Stimulated activated CD4-positive, alpha-beta T cell treated with anti-CD3 and anti-CD28 coated beads, Interleukin-12 subunit alpha, Interleukin-12 subunit beta, amount 100 ng/mL, for 24 hours (primary cell): ENCODE data around the gene EXOC4.
"Not testable (repeated sequence)": the region's sequence is repeated elsewhere in the genome, so short reads cannot be mapped to it uniquely, and the experiment has no call there.

Experiments used
- DNase-seq, 2 experiments: peaks; one replicate each; pipeline ENCODE4 v3.0.0-alpha.2; 2020; ENCODE audit warnings: low read depth in 2 of 2

The EXOC4 gene

DNA sequence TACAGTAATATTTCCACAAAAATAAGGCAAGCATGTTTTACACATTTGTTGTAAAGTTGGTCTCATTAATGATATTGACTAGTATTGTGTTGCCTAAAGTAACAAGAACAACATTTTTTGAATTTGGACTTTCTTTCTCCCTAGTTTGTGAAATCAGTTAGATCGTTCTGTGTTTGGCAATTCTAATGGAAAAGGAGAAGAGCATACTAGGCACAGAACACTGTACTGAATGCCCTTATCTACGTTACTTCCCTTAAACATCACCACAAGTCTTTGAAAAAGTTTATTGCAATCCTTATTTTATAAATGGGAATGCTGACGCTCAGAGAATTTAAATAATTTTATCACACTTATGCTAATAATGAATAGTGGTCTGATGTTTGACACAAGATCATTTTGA is 372.2 kb downstream of the EXOC4 start:
- no peak for DNase-seq

DNA sequence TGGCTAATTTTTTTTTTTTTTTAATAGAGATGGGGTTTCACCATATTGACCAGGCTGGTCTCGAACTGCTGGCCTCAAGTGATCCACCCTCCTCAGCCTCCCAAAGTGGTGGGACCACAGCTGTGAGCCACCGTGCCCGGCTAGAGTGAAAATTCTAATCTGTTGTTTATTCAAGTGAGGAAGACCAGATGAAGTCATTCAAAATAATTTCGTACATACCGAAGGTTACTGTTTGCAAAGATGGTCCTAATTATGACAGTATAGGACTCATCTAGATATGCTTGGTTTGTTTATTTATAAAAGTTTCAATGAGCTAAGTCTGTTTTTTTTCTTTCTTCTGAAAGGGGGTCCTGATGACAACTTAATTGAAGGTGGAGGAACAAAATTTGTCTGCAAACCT is 376.8 kb downstream of the EXOC4 start:
- DNase-seq, result no peak

DNA sequence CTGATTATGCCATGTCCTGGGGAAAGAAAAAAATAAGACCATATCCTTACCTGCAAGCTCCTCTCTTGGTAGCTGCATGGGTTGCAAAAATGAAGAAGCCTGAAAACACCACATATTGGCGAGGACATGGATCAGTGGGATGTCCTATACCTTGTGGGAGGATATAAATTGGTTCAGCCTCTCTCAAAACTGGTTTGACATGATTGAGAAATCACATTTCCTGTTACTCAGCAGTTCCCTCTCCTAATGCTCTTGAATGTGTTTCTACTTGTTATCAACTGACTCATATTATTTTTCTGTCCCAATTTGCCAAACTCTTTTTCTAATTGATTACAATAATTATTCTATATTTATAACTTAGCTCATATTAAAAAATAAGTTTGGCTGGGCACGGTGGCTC is 380.2 kb downstream of the EXOC4 start:
- no peak for DNase-seq

DNA sequence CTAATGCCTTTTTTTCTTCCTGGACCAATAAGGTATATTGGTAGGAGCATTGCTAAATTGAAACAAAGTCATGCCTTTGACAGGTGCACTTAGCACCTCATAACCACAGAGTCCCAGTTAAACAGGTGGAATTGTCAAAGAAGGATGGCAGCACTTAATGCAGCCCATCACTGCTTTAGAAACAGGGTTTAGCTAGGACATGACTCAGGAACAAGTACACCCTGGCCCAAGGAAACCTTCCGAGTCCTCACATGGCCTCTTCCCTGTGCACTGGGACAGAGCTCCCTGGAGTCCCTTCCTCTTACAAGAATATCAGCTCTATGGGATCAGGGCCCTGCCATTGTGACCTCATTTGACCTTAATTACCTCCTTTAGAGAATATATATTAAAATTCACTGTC is 382.7 kb downstream of the EXOC4 start:
- DNase-seq, result no peak

DNA sequence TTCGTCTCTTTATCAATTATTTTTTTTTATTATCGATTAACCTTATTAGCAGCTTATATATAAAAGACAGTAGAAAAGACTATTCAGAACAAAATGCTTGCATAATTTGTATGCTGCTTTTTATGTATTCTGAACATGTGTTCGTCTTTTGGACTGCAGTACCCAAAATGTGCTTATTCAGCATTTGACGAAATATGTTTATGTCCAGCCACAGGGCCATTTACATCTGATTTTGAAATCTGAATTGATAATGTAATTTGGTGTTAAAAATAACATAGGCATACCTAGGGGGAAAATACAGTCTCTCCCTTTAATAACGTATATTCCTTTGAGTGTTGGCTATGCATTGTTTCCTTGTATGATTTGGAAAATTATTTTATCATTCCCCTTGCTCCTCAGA is 386.0 kb downstream of the EXOC4 start:
- no peak for DNase-seq

DNA sequence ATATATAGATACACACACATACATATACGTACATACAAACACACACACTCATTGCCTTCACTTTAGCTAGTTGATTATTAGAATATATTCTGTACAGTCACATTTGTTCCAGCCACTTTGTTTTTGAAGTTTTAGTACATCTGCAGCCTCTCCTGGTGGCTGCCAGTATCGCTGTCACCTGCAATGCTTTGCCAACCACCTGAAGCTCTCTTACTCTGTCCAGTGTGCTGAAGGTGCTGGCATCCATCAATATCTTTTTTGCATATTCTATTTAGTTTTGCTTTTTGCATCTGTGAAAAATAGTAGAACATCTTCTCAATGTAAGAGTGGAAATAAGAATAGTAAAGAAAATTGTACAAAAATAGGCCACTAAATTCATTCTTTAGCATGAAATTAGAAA is 388.6 kb downstream of the EXOC4 start:
- DNase-seq, result no peak

DNA sequence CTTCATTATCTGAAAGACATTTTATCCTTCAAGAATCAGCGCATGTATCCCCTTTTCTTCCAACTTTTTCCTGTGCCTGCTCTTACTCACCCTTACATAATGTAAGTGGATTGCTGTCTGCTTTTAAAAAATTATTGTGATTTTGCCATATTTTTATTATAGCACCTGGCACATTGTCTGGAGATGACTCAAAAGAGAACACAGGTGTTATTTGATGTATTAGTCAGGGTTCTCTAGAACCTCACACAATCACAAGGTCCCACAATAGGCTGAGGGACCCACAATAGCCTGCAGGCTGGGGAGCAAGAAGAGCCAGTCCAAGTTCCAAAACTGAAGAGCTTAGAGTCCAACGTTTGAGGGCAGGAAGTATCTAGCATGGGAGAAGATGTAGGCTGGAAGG is 390.0 kb downstream of the EXOC4 start:
- no peak for DNase-seq

DNA sequence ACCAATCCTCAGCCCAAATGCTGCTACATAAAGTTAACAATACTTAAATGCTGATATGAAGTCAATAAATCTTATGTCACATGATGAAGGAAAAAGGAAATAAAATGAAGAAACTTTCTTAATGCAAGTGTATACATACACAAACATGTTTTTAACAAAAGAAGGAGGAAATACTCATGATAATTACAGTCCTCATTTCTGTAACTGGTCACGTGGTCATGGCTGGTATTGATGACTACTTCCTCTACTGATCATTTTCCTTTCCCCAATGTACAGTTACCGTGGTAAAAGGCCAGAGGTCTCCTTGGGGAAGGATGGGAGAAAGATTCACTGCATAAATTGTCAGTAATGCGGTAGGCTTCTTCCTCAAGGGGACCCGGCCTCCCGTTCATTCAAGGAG is 390.8 kb downstream of the EXOC4 start:
- not testable (repeated sequence) for DNase-seq

DNA sequence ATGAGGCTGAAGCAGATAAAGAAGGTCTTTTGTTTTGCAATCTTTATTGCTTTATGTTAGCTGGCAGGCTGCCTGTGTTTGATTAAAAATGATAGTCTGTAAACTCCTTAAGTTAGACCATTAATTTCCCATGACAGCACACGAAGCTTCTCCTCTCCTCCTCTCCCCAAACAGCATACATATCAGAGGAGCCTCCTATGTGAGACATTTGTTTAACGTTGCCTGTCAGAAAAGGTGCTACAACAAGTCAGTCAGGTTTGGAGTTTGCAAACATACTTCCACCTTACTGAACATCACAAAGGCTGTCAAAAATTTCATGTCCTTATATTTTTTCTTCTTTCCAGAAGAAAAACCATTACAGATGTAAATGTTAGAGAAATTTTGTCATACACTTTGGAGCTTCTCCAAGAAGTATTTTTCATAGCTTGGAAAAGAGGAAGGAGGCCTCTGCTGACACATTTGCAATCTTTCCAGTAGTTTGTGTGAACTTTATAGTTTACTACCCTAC is 393.1 kb downstream of the EXOC4 start:
- no peak for DNase-seq

DNA sequence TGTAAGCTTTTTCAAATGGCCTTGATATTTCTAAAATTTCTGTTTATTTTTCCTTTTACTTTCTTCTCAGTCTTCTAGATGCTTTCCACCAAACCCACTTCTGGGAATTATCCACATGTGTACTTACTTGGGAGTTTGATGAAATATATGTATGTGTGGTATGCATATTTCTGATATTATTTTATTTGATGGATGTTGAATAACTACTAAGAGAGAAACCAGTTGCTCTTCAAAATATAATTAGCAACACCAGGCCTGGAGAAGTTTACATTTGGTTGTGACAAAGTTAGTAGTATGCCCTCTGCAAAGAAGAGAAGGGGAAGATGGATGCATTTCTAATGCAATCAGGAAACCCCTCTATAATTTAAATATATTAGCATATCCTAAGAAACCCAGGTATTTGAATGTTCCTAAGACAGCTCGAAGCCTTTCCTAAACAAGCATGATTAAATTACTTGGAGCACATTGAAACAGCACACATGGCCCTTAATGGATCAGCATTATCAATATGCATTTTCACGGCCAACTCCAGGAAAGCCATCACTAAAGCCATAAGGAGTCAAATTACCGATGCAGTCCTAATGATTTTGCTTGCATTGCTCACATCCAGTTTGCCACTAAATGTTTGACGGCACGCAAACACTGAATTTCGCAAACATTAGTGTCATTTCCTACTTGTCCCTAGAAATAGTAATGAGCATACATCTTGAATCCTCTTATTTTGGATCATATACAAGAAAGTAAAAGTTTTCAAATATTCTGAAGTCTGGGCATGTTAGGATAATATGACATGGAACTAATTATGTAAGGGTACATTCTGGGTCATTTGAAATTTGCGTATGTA is 393.8 kb downstream of the EXOC4 start:
- no peak for DNase-seq

DNA sequence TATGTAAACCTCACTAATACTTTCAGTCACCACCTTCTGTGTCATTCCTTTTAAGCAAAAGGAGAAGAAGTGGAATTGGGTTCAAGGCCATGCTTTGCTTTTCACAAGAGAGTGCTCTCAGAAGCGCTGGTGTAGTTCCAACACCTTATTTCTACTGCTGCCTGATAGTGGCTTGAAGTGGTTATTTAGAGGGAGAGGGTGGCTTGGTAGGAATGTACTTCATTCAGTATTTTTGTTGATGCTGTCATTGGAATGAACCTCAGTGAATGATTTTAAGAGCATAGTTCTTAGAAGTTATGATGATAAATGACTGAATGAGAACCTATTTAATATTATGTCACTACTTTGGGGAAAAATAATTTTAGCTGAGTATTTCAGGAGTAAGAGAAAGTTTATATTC is 396.7 kb downstream of the EXOC4 start:
- no peak for DNase-seq

DNA sequence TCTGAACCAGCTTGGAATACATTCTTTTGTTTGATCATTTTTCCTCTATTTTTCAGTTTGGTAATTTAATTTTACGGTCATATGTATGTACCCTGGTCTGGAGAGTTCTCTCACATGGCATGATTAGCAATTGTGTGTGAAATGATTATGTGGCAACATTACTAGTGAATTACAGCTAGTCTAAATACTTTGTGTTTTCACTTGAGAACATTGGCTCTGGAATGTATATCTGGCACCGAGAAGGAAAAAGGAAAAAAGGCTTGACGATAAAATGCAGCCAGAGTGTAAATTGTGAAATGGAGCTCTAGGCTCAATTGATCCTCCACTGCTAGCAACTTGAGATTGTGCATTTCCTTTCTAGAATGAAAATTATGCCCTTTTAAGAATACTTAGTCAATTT is 397.2 kb downstream of the EXOC4 start:
- no peak for DNase-seq

DNA sequence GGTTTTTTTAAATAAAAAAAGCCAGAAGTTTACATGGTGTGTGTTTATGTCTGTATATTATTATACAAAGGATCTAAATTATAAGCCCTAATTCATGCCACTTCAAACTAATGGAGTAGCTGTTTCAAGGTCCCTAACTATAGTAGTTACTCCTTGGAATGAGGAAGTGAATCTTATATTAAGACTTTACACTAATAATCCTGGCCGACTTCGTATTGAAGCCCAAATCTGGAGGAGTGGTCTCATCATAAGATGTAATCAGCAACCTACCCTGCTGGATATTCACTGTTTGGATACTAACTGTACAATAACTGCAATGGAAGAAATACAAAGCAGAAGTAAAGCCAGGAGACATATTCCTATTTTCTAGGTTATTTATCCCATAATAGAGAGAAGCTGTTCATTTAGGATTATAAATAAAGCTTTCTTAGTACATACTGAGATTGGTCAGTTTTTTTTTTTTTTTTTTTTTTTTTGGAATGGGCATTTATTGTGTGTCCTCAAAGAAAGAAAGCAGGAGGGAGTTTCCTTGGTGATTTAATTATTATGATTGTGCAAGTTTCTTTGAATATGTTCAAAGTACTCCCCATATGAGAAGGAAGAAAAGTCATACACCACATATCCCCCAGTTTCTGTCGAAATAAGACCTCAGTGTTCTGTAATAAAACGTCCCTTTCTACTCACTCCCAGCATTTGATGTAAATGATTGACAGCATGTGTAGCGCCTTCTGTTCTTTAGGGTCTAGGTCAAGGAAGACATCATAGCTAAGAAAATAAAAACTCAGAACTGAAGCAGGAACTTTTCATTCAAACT is 397.8 kb downstream of the EXOC4 start:
- DNase-seq, result no peak

DNA sequence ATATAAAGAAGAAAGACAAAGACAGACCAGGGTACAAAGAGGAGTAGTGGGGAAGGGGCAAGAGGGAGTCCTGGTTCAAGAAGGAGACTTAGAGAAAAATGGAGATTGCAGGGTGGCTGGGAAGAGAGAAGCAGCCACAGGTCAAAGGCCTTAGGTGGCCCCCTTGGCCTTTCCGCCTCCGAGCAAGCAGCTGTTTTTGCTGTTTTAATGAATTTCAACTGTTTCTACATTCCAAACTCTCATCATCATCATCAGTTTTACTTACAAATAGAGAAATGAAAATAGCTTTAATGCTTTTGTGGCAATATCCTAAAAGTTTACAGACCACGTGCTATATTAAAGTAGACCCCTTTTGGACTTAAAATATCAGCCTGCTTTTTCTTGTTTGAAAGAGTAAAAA is 399.7 kb downstream of the EXOC4 start:
- DNase-seq, result no peak

DNA sequence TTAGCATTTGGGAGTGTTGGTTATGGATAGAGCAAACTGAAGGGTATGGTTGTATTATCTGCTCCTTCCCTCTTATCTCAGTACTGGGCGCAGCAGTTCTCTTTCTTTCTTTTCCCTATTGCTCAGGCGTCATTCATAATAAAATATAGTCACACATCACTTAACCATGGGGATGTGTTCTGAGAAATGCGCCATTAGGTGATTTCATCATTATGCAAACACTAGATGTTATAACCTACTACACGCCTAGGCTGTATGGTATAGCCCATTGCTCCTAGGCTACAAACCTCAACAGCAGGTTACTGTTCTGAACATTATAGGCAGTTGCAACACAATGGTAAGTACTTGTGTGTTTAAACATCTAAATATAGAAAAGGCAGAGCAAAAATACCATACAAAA is 401.7 kb downstream of the EXOC4 start:
- DNase-seq, result no peak

DNA sequence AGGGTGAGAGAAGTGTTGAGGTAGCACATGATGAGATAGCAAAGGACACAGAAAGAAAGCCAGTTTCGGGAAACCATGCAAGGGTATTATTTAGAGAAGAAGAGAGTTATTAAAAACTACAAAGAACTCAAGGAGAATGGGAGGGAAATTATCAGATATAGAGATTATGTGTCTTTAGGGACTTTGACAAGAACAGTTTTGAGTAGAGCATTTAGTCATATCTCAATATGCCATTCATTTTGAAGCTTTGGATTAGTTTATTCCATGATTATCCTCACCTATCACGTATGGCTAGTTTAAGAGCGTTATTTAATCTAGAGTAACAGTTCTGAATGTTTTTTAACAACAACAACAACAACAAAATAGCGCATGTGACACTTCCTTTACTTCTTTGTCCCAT is 409.4 kb downstream of the EXOC4 start:
- DNase-seq, result no peak

DNA sequence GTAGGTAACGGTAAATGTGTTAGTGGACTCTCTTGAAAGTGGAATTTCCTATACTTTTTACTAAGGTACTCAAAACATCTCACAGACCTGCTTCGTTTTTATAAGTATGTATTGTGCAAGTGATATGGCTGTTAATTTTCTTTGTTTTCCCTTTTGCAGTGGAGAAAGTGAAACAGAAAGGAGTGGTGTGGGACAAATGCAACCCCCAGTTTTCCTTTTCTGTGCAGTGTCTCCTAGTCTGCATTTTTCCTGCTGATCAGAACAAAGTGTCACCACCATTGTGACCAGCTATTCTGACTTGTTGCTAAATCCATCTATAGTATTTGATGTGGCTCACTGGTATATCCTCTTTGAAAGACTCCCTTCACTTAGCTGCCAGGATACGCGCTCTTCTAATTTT is 410.0 kb downstream of the EXOC4 start:
- DNase-seq, result no peak

DNA sequence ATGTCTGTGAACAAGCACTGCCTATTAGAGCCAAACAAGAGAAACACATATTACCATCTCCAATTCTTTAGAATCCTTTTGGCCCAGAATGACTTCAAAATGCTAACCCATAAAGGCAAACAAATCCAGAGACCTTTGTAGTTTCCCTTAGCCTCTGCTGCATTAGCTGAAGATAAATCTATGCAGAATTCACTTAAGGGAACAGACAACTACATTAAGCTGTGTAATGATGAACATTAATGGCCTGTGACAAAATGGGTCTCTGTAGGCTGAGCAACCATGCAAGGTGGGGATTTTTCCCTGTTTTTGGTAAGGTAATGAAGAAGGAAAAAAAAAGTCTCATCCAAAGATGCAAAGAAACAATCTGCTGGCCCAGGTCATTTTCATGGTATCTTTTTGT is 411.6 kb downstream of the EXOC4 start:
- no peak for DNase-seq

DNA sequence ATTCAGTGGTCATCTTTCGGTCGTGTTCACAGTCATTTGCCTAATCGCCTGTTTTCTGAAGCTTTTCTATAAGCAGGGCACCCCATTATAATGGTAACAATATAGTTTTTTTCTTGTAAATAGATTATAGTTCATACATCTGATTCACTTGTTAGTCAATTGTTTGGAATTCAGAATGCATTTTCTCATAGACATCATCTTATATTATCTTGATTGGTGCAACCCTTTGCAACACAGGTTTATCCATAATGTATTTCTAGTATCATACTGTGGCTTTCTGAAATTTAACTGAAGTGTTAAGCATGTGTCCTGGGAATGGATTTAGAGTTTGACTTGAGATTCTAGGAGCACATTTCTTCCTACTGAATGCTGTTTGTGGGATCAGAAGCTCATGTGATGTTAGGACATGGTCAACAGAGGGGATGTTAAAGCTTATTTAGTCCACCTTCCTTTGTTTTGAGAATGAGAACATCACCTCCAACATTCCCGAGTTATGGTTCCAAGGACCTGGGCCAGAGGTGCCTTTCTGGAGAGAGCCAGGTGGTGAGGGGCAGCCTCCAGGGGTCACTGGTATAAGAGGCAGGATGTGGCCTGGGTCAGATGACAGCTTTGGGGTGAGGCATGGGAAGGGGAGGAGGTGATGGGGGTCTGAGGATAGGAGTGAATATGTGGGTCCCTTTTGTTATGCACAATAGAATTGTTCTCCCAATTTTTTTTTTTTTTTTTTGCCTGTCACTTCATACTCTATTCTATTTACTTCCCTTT is 415.6 kb downstream of the EXOC4 start:
- no peak for DNase-seq

DNA sequence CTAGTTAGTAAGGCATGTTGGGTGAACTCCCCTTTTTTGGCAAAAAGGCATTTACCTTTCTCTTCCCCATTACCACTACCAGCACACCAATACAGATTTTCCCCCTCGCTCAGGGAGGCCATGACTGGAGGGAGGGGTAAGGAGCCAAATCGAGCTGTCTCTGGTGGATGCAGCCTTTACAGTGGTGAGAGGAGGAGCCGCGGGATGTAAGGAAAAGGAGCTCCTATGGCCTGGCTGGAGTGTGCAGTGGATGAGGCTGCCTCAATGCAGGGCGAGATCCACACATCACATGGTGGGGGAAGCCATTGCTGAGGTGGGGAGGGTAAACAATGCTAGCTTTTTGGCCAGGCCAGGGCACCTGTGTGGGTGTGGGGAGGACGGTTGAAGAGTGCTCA is 416.2 kb downstream of the EXOC4 start:
- DNase-seq, result no peak

DNA sequence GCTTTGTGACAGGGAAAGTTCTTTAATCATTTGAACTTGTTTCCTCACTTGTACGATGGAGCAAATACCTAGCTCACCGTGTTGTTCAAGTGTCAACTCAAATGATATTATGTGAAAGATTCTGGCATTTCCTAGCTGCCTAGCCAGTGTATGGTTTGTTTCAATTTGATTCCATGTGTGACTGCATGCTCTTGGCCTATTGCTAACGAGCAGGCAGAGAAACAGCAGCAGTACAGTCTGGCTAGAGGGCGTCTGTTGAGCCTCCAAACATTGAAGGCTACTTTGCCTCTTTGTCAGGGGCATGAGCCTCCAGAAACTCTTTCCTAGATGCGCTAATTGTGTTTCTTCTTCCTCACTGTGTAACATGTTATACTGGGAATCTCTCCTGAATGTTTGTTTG is 417.4 kb downstream of the EXOC4 start:
- DNase-seq, result no peak

DNA sequence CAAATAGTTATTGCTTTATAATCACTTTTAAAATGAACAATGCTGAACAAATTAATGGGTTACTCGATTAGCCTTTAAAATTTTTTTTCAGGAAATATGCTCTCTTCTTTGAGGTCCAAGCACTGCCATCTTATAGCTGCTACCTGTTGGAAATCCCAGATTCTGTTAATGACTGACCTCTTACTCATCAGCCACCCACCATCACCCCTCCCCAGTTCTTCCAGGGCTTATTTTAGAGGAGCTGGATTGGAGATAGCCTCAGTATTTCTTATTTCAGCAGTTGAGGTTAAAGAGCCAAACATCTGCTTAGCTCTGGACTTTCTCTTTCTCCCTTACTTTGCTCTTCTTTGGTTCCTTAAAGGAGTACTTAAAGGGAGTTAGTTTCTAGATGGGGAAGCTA is 420.0 kb downstream of the EXOC4 start:
- DNase-seq, result no peak
